ENCODE results near the gene ANO7.

ANO7 gene

DNA sequence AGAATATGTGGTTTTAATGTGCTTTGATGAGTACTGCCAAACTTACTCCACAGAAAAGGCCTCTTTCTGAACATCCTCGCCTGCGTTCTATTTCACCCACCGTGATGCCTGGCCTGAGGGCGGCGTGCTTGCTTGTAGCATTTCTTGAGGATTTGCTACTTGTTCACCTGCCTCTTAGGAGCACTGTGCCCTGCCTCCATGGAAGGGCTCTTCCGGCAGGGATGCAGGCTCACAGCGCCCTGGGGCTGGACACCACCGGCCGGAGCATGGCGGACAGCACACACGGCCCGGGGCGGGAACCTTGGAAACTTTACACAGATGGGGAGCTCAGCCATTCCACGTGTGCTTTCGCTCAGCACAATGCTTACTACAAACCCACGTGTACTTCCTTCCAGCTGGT is 37.1 kb downstream of the ANO7 start:
- Histone ChIP-seq H3K4me2 (ENCODE audit: insufficient read depth, low read length) (no peak overlapping the region), H3K36me3 (ENCODE audit: insufficient read depth, low read length) (peaks cover 48% of the 10 kb centered on the region), H3K9ac (ENCODE audit: low read depth, low read length) (no peak overlapping the region), H3K9me3 (ENCODE audit: insufficient read depth, low read length, severe bottlenecking) (no peaks in the 10 kb centered on the region), H3K79me2 (ENCODE audit: insufficient read depth, low read length) (no peaks in the 10 kb centered on the region), H3K27ac (ENCODE audit: low read length) (no peak overlapping the region), H3K4me3 (ENCODE audit: low read depth in 1 of 2, low read length in 2 of 2) (no peak overlapping the region), H2AFZ (ENCODE audit: low read depth, low read length) (no peak overlapping the region), H3K4me1 (ENCODE audit: insufficient read depth, low read length) (no peaks in the 10 kb centered on the region), H3K27me3 (ENCODE audit: insufficient read depth, low read length, poor library complexity) (no peaks in the 10 kb centered on the region), H4K20me1 (ENCODE audit: insufficient read depth, low read length) (peaks cover 17% of the 10 kb centered on the region)
- ATAC-seq (ENCODE audit: insufficient read depth, low read depth) (no peak), DNase-seq (no peak)
- TF ChIP-seq EZH2 (IDR thresholded peaks at IDR 0.05; ENCODE audit: borderline replicate concordance, low read depth, low read length, severe bottlenecking), result no peak
- TF ChIP-seq, protein P1, sequence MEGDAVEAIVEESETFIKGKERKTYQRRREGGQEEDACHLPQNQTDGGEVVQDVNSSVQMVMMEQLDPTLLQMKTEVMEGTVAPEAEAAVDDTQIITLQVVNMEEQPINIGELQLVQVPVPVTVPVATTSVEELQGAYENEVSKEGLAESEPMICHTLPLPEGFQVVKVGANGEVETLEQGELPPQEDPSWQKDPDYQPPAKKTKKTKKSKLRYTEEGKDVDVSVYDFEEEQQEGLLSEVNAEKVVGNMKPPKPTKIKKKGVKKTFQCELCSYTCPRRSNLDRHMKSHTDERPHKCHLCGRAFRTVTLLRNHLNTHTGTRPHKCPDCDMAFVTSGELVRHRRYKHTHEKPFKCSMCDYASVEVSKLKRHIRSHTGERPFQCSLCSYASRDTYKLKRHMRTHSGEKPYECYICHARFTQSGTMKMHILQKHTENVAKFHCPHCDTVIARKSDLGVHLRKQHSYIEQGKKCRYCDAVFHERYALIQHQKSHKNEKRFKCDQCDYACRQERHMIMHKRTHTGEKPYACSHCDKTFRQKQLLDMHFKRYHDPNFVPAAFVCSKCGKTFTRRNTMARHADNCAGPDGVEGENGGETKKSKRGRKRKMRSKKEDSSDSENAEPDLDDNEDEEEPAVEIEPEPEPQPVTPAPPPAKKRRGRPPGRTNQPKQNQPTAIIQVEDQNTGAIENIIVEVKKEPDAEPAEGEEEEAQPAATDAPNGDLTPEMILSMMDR (IDR thresholded peaks at IDR 0.05; ENCODE audit: borderline replicate concordance, extremely low read depth, low read length, poor library complexity, severe bottlenecking), result no peak

DNA sequence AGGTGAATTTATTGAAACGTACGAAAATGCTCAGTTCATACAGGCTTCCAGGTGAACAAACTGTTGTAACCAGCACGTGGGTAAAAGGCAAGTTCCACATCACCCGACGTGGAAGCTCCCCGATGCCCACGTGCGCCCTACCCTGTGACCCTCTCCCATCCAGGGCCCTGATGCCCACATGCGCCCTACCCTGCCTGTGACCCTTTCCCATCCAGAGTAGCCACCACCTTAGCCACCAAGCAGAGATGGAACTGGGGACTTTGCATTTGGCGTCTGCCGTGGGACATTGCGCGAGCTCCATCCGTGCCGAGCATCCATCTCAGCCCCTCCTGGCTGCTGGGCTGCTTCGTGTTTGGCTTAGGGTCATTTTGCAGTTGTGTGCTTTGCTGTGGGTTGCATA is 37.5 kb downstream of the ANO7 start:
- Histone ChIP-seq H3K4me1 (ENCODE audit: insufficient read depth, low read length) (no peaks in the 10 kb centered on the region), H3K4me3 (ENCODE audit: low read depth in 1 of 2, low read length in 2 of 2) (no peak overlapping the region), H3K4me2 (ENCODE audit: insufficient read depth, low read length) (no peak overlapping the region), H3K9me3 (ENCODE audit: insufficient read depth, low read length, severe bottlenecking) (no peaks in the 10 kb centered on the region), H3K36me3 (ENCODE audit: insufficient read depth, low read length) (peaks cover 52% of the 10 kb centered on the region), H3K79me2 (ENCODE audit: insufficient read depth, low read length) (no peaks in the 10 kb centered on the region), H4K20me1 (ENCODE audit: insufficient read depth, low read length) (peaks cover 17% of the 10 kb centered on the region), H3K27me3 (ENCODE audit: insufficient read depth, low read length, poor library complexity) (no peaks in the 10 kb centered on the region), H2AFZ (ENCODE audit: low read depth, low read length) (no peak overlapping the region), H3K9ac (ENCODE audit: low read depth, low read length) (no peak overlapping the region), H3K27ac (ENCODE audit: low read length) (no peak overlapping the region)
- no peak for ATAC-seq (ENCODE audit: insufficient read depth, low read depth)
- no peak for DNase-seq
- TF ChIP-seq, protein P1 (IDR thresholded peaks at IDR 0.05; ENCODE audit: borderline replicate concordance, extremely low read depth, low read length, poor library complexity, severe bottlenecking), result no peak
- TF ChIP-seq EZH2 (IDR thresholded peaks at IDR 0.05; ENCODE audit: borderline replicate concordance, low read depth, low read length, severe bottlenecking), result no peak

DNA sequence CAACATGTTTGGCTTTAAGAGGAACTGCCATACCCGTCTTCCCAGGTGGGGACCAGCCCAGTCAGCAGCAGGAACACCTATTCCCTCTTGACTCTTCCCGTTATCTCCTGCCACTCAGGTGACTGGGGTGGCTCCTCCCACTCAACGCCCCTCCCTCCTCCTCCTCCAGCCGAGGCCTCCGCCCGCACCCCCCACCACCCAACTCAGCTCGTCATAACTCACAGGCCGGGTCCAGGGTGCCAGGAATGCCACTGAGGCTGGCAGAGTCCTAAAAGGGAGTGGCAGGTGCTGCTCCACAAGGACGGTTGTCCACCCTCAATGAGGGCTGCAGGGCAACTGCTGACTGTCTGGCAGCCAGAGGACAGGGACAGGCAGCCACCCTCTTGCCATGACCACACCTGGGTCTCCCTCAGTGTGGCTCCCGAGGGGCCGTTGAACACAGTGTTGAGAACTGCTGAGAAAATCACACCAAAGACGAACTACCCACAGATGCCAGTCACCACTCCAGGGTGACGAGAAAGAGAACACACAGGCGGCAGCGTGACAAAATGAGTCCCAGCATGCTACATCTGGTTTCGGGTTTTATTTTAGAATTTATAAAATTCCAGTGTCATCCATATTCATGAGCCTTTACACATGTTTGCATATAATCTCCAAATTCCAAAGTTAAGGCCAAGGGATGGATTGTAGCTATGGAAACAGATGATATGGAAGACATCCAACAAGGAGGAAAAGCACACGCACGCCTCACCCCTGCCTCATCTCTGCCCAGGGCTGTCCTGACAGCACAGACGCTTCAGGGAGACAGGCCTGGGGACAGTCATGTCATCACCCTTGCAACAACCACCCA is 38.5 kb downstream of the ANO7 start:
- H3K79me2 ChIP-seq (ENCODE audit: insufficient read depth, low read length), result no peaks in the 10 kb centered on the region
- H3K9me3 ChIP-seq (ENCODE audit: insufficient read depth, low read length, severe bottlenecking), result no peaks in the 10 kb centered on the region
- peaks cover 21% of the 10 kb centered on the region for H4K20me1 ChIP-seq (ENCODE audit: insufficient read depth, low read length)
- H3K9ac ChIP-seq (ENCODE audit: low read depth, low read length), result no peak overlapping the region
- peaks cover 62% of the 10 kb centered on the region for H3K36me3 ChIP-seq (ENCODE audit: insufficient read depth, low read length)
- no peak overlapping the region for H3K4me3 ChIP-seq (ENCODE audit: low read depth in 1 of 2, low read length in 2 of 2)
- no peak for ATAC-seq (ENCODE audit: insufficient read depth, low read depth)
- no peaks in the 10 kb centered on the region for H3K27me3 ChIP-seq (ENCODE audit: insufficient read depth, low read length, poor library complexity)
- no peak overlapping the region for H2AFZ ChIP-seq (ENCODE audit: low read depth, low read length)
- no peak for DNase-seq
- TF ChIP-seq EZH2 (IDR thresholded peaks at IDR 0.05; ENCODE audit: borderline replicate concordance, low read depth, low read length, severe bottlenecking), result no peak
- TF ChIP-seq, protein P1 (IDR thresholded peaks at IDR 0.05; ENCODE audit: borderline replicate concordance, extremely low read depth, low read length, poor library complexity, severe bottlenecking), result no peak
- no peak overlapping the region for H3K4me2 ChIP-seq (ENCODE audit: insufficient read depth, low read length)
- no peak overlapping the region for H3K27ac ChIP-seq (ENCODE audit: low read length)
- H3K4me1 ChIP-seq (ENCODE audit: insufficient read depth, low read length), result no peaks in the 10 kb centered on the region

All from DND-41 (cell line).